ENCODE data around the gene DLG2.

DLG2 gene

GRCh38 chr11:83941050-83941449 lies 1686.1 kb downstream of the DLG2 start:
- DNase-seq, result no peak

GRCh38 chr11:83938148-83938547 lies 1689.0 kb downstream of the DLG2 start:
- DNase-seq, result no peak

GRCh38 chr11:83933008-83933407 lies 1694.1 kb downstream of the DLG2 start:
- no peak for DNase-seq

GRCh38 chr11:83927422-83927821 lies 1699.7 kb downstream of the DLG2 start:
- DNase-seq, result no peak

- DNase-seq, result no peak
Measured at GRCh38 chr11:83924795-83925542, 1702.2 kb downstream of the DLG2 start.

GRCh38 chr11:83923961-83924360 lies 1703.2 kb downstream of the DLG2 start:
- DNase-seq, result no peak

GRCh38 chr11:83922953-83923352 lies 1704.2 kb downstream of the DLG2 start:
- DNase-seq, result no peak

GRCh38 chr11:83922318-83922717 lies 1704.8 kb downstream of the DLG2 start:
- no peak for DNase-seq

- DNase-seq, result no peak
Measured at GRCh38 chr11:83921447-83922192, 1705.5 kb downstream of the DLG2 start.

GRCh38 chr11:83918476-83918875 lies 1708.7 kb downstream of the DLG2 start:
- DNase-seq, result no peak

- no peak for DNase-seq
Measured at GRCh38 chr11:83914995-83915394, 1712.1 kb downstream of the DLG2 start.

GRCh38 chr11:83909579-83910534 lies 1717.3 kb downstream of the DLG2 start:
- no peak for DNase-seq

GRCh38 chr11:83908298-83908856 lies 1718.8 kb downstream of the DLG2 start:
- DNase-seq, result no peak

GRCh38 chr11:83895516-83895915 lies 1731.6 kb downstream of the DLG2 start:
- DNase-seq, result peak; percentile 57

- no peak for DNase-seq
Measured at GRCh38 chr11:83881428-83881827, 1745.7 kb downstream of the DLG2 start.

GRCh38 chr11:83871054-83871453 lies 1756.1 kb downstream of the DLG2 start:
- no peak for DNase-seq

- DNase-seq, result no peak
Measured at GRCh38 chr11:83866655-83867054, 1760.5 kb downstream of the DLG2 start.

GRCh38 chr11:83865636-83866461 lies 1761.3 kb downstream of the DLG2 start:
- no peak for DNase-seq

GRCh38 chr11:83864412-83865057 lies 1762.6 kb downstream of the DLG2 start:
- no peak for DNase-seq

GRCh38 chr11:83863272-83863671 lies 1763.9 kb downstream of the DLG2 start:
- peak; percentile 58 for DNase-seq

GRCh38 chr11:83862691-83863090 lies 1764.5 kb downstream of the DLG2 start:
- no peak for DNase-seq

Data from islet precursor cell (in vitro differentiated cells).